ENCODE data around the gene GMDS. TPM values are rescaled to one million over a fixed set of nuclear protein-coding genes. Genes with fewer than 3 reads are reported as not detected.

Gene GMDS
- total RNA-seq, 4 donors from 2014 or later: 197 to 375 (median 215) TPM

- Histone ChIP-seq H3K36me3 (no peaks in the 10 kb centered on the region), H3K4me3 (no peak overlapping the region), H3K27me3 (no peaks in the 10 kb centered on the region), H3K9me3 (no peaks in the 10 kb centered on the region), H3K27ac (no peak overlapping the region), H3K4me1 (no peaks in the 10 kb centered on the region)
- DNase-seq: no peak
- TF ChIP-seq POLR2A (IDR thresholded peaks at IDR 0.05) (no peak), CTCF (IDR thresholded peaks at IDR 0.05) (no peak)
Observed at GRCh38 chr6:2054516-2055067, 190.8 kb downstream of the GMDS start.

GRCh38 chr6:2053691-2054090 lies 191.7 kb downstream of the GMDS start:
- Histone ChIP-seq H3K27me3 (no peaks in the 10 kb centered on the region), H3K36me3 (no peaks in the 10 kb centered on the region), H3K9me3 (no peaks in the 10 kb centered on the region), H3K4me3 (no peak overlapping the region), H3K27ac (no peak overlapping the region), H3K4me1 (no peaks in the 10 kb centered on the region)
- TF ChIP-seq POLR2A (IDR thresholded peaks at IDR 0.05) (no peak), CTCF (IDR thresholded peaks at IDR 0.05) (no peak)
- no peak for DNase-seq

GRCh38 chr6:2047855-2048254 lies 197.6 kb downstream of the GMDS start:
- no peak for DNase-seq
- H3K27ac ChIP-seq: no peak overlapping the region
- H3K36me3 ChIP-seq: no peaks in the 10 kb centered on the region
- H3K9me3 ChIP-seq: no peaks in the 10 kb centered on the region
- TF ChIP-seq POLR2A (IDR thresholded peaks at IDR 0.05) (no peak), CTCF (IDR thresholded peaks at IDR 0.05) (no peak)
- no peak overlapping the region for H3K4me3 ChIP-seq
- H3K4me1 ChIP-seq: no peaks in the 10 kb centered on the region
- no peaks in the 10 kb centered on the region for H3K27me3 ChIP-seq

GRCh38 chr6:2044192-2044591 lies 201.2 kb downstream of the GMDS start:
- Histone ChIP-seq H3K4me1 (no peaks in the 10 kb centered on the region), H3K9me3 (no peaks in the 10 kb centered on the region), H3K27ac (no peak overlapping the region), H3K4me3 (no peak overlapping the region), H3K36me3 (no peaks in the 10 kb centered on the region), H3K27me3 (no peaks in the 10 kb centered on the region)
- DNase-seq: no peak
- no peak for TF ChIP-seq POLR2A (IDR thresholded peaks at IDR 0.05)
- no peak for TF ChIP-seq CTCF (IDR thresholded peaks at IDR 0.05)

GRCh38 chr6:2042956-2043648 lies 202.3 kb downstream of the GMDS start:
- DNase-seq: no peak
- Histone ChIP-seq H3K4me3 (no peak overlapping the region), H3K27ac (no peak overlapping the region), H3K27me3 (no peaks in the 10 kb centered on the region), H3K9me3 (no peaks in the 10 kb centered on the region), H3K36me3 (no peaks in the 10 kb centered on the region), H3K4me1 (no peaks in the 10 kb centered on the region)
- TF ChIP-seq POLR2A (IDR thresholded peaks at IDR 0.05): no peak
- TF ChIP-seq CTCF (IDR thresholded peaks at IDR 0.05): no peak

Measured in Peyer's patch (tissue), 4 donors.